ENCODE data around the gene RAX2.

RAX2 gene

GRCh38 chr19:3778104-3778867 is 6.3 kb upstream of the RAX2 start:
- in situ Hi-C loops (cut with MboI; ENCODE audit: low sequenced_read_pairs), result no loop called here
- no peak for DNase-seq (ENCODE audit: low spot score in 2 of 2)
- H3K36me3 ChIP-seq (replicated peaks), result peaks cover 13% of the 10 kb centered on the region
- H3K4me3 ChIP-seq, result no peak overlapping the region
- H3K4me1 ChIP-seq, result no peaks in the 10 kb centered on the region
- H3K27me3 ChIP-seq (ENCODE audit: low read depth), result no peaks in the 10 kb centered on the region
- peaks cover 18% of the 10 kb centered on the region for H3K9me3 ChIP-seq

GRCh38 chr19:3776479-3777040 is 4.5 kb upstream of the RAX2 start:
- H3K4me1 ChIP-seq, result no peaks in the 10 kb centered on the region
- no peaks in the 10 kb centered on the region for H3K27me3 ChIP-seq (ENCODE audit: low read depth)
- in situ Hi-C loops (cut with MboI; ENCODE audit: low sequenced_read_pairs), result no loop called here
- DNase-seq (ENCODE audit: low spot score in 2 of 2), result no peak
- no peak overlapping the region for H3K4me3 ChIP-seq
- no peaks in the 10 kb centered on the region for H3K36me3 ChIP-seq (replicated peaks)
- peaks cover 4% of the 10 kb centered on the region for H3K9me3 ChIP-seq

- DNase-seq (ENCODE audit: low spot score in 2 of 2), result no peak
- no peaks in the 10 kb centered on the region for H3K27me3 ChIP-seq (ENCODE audit: low read depth)
- in situ Hi-C loops (cut with MboI; ENCODE audit: low sequenced_read_pairs), result no loop called here
Measured at GRCh38 chr19:3775831-3776230, 3.8 kb upstream of the RAX2 start.

GRCh38 chr19:3775374-3775711 is 3.3 kb upstream of the RAX2 start:
- Histone ChIP-seq H3K36me3 (replicated peaks) (no peaks in the 10 kb centered on the region), H3K27me3 (ENCODE audit: low read depth) (no peaks in the 10 kb centered on the region), H3K9me3 (no peaks in the 10 kb centered on the region), H3K4me3 (no peak overlapping the region), H3K4me1 (no peaks in the 10 kb centered on the region)
- no peak for DNase-seq (ENCODE audit: low spot score in 2 of 2)
- in situ Hi-C loops (cut with MboI; ENCODE audit: low sequenced_read_pairs), result no loop called here

More at GRCh38 chr19:3775831-3776230, 3.8 kb upstream of the RAX2 start:
- Histone ChIP-seq H3K4me1 (no peaks in the 10 kb centered on the region), H3K36me3 (replicated peaks) (no peaks in the 10 kb centered on the region), H3K9me3 (no peaks in the 10 kb centered on the region; the same call in 1 of the 2 replicates), H3K4me3 (no peak overlapping the region)

- Histone ChIP-seq H3K4me3 (no peak overlapping the region), H3K27me3 (ENCODE audit: low read depth) (no peaks in the 10 kb centered on the region), H3K36me3 (replicated peaks) (no peaks in the 10 kb centered on the region), H3K4me1 (no peaks in the 10 kb centered on the region), H3K9me3 (no peaks in the 10 kb centered on the region)
- no peak for DNase-seq (ENCODE audit: low spot score in 2 of 2)
- in situ Hi-C loops (cut with MboI; ENCODE audit: low sequenced_read_pairs), result no loop called here
Measured at GRCh38 chr19:3774621-3775373, 2.8 kb upstream of the RAX2 start.

DNA sequence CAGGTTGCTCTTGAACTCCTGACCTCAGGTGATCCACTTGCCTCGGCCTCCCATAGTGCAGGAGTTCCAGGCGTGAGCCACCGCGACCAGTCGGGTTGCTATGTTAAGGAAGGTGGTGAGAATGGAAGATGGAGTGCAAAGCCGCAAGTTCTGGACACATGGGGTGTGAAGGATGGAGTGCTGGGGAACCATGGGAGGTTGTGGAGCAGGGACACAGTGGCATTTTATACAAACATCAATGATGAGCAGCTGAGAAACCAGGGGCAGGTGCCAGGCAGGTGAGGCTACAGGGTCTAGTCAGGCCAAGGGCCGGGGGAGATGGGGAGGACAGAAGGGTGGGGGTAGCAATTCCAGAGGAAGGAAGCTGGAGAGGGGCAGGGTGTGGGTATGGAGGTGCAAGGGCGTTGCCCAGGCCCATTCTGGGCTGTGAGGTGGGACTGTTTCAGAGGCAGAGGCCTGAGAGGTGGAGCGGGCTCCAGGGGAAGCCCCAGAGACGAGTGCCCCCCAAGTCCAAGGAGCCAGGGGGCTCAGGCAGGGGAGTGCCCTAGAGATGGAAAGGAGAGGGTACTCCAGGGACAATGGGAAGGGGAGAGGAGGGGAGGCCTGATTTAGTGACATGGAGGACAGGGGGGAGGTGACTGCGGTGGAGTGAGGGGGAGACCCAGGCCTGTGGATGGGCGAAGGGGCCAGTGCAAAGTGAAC is 1.9 kb upstream of the RAX2 start:
- no peak for DNase-seq (ENCODE audit: low spot score in 2 of 2)
- Histone ChIP-seq H3K36me3 (replicated peaks) (no peaks in the 10 kb centered on the region), H3K4me3 (no peak overlapping the region), H3K9me3 (no peaks in the 10 kb centered on the region), H3K4me1 (no peaks in the 10 kb centered on the region), H3K27me3 (ENCODE audit: low read depth) (no peaks in the 10 kb centered on the region)
- in situ Hi-C loops (cut with MboI; ENCODE audit: low sequenced_read_pairs), result no loop called here

- no peaks in the 10 kb centered on the region for H3K27me3 ChIP-seq (ENCODE audit: low read depth)
- H3K9me3 ChIP-seq, result no peaks in the 10 kb centered on the region
- H3K36me3 ChIP-seq (replicated peaks), result peaks cover 17% of the 10 kb centered on the region
- no peak for DNase-seq (ENCODE audit: low spot score in 2 of 2)
- in situ Hi-C loops (cut with MboI; ENCODE audit: low sequenced_read_pairs), result no loop called here
- H3K4me1 ChIP-seq, result no peaks in the 10 kb centered on the region
- H3K4me3 ChIP-seq, result no peak overlapping the region
Measured at GRCh38 chr19:3771000-3771905, 775 bp downstream of the RAX2 start.

- no peaks in the 10 kb centered on the region for H3K27me3 ChIP-seq (ENCODE audit: low read depth)
- H3K4me3 ChIP-seq, result no peak overlapping the region
- H3K36me3 ChIP-seq (replicated peaks), result peaks cover 20% of the 10 kb centered on the region
- in situ Hi-C loops (cut with MboI; ENCODE audit: low sequenced_read_pairs), result no loop called here
- H3K9me3 ChIP-seq, result no peaks in the 10 kb centered on the region
- DNase-seq (ENCODE audit: low spot score in 2 of 2), result no peak
- no peaks in the 10 kb centered on the region for H3K4me1 ChIP-seq
Measured at GRCh38 chr19:3770136-3770999, 1.7 kb downstream of the RAX2 start.

GRCh38 chr19:3769494-3769893 is 2.5 kb downstream of the RAX2 start:
- Histone ChIP-seq H3K9me3 (no peaks in the 10 kb centered on the region), H3K27me3 (ENCODE audit: low read depth) (no peaks in the 10 kb centered on the region), H3K36me3 (replicated peaks) (peaks cover 25% of the 10 kb centered on the region), H3K4me3 (no peak overlapping the region), H3K4me1 (no peaks in the 10 kb centered on the region)
- in situ Hi-C loops (cut with MboI; ENCODE audit: low sequenced_read_pairs), result no loop called here
- no peak for DNase-seq (ENCODE audit: low spot score in 2 of 2)

- DNase-seq (ENCODE audit: low spot score in 2 of 2), result no peak
- Histone ChIP-seq H3K9me3 (no peaks in the 10 kb centered on the region), H3K4me3 (no peak overlapping the region), H3K4me1 (no peaks in the 10 kb centered on the region), H3K27me3 (ENCODE audit: low read depth) (no peaks in the 10 kb centered on the region), H3K36me3 (replicated peaks) (peaks cover 25% of the 10 kb centered on the region)
- in situ Hi-C loops (cut with MboI; ENCODE audit: low sequenced_read_pairs), result no loop called here
Measured at GRCh38 chr19:3768748-3769099, 3.3 kb downstream of the RAX2 start.

DNA sequence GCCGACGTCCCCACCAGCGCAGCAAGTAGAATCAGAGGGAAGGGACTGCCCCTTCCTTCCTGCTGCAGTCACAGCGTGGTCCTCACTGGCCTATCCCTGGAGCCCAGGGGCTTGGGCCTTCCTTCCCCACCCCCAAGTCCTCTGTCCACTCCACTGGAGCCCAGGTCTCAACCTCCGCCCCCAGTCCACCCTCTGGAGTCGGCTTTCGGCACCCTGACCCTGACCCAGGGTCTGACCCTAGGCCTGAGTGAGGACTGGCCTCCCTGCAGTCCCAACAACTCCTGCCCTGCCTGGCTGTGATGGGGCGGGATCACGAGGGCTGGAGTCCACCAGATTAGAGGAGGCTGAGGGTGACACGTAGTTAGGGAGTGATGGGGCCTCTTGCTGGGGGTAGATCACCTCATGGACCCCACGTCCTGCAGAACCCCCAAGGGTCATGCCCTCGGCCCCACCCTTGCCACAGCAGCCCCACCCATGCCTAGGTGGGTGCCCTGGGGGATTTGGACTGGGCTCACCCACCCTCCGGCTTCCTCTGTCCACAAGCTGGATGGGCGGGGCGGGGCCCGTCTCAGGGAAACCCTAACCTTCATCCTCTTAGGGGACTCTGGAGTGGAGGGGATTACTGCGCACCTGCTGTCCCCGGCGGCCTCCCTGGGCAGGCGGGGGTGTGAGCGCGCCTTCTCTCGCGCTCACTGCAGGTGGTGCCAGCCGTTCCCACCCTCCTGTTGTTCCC is 3.8 kb downstream of the RAX2 start:
- Histone ChIP-seq H3K9me3 (no peaks in the 10 kb centered on the region), H3K27me3 (ENCODE audit: low read depth) (no peaks in the 10 kb centered on the region), H3K4me1 (peaks cover 2% of the 10 kb centered on the region), H3K36me3 (replicated peaks) (peaks cover 25% of the 10 kb centered on the region), H3K4me3 (no peak overlapping the region)
- no peak for DNase-seq (ENCODE audit: low spot score in 2 of 2)
- in situ Hi-C loops (cut with MboI; ENCODE audit: low sequenced_read_pairs), result no loop called here

- Histone ChIP-seq H3K4me1 (peaks cover 4% of the 10 kb centered on the region), H3K27me3 (ENCODE audit: low read depth) (no peaks in the 10 kb centered on the region), H3K4me3 (no peak overlapping the region), H3K36me3 (replicated peaks) (peaks cover 25% of the 10 kb centered on the region), H3K9me3 (no peaks in the 10 kb centered on the region)
- in situ Hi-C loops (cut with MboI; ENCODE audit: low sequenced_read_pairs), result no loop called here
- DNase-seq (ENCODE audit: low spot score in 2 of 2), result no peak
Measured at GRCh38 chr19:3767050-3767449, 5.0 kb downstream of the RAX2 start.

Measured in HAP-1 (cell line).